ENCODE measurements around the gene ATP8A1.
"Not testable (repeated sequence)": the region's sequence is repeated elsewhere in the genome, so short reads cannot be mapped to it uniquely, and the experiment has no call there.

Gene ATP8A1

DNA sequence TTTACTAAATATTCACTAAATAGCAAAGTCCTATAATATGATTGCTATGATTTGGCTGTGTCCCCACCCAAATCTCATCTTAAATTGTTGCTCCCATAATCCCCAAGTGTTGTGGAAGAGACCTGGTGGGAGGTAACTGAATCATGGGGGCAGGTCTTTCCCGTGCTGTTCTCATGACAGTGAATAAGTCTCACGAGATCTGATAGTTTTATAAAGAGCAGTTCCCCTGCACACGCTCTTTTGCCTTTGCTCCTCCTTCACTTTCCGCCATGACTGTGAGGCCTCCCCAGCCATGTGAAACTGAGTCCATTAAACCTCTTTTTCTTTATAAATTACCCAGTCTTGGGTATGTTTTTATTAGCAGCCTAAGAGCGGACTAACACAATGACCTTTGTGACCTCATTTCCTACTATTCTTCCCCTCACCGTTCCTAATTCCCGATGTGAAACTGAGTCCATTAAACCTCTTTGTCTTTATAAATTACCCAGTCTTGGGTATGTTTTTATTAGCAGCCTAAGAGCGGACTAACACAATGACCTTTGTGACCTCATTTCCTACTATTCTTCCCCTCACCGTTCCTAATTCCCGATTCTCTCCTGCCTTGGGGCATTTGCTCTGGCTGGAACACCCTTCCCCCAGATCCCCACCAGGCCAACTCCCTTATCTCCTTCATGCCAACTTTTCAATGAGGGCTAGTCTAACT, 4.2 kb downstream of the ATP8A1 start:
- not testable (repeated sequence) for DNase-seq (ENCODE audit: extremely low read depth in 1 of 2, low read depth in 1 of 2)

DNA sequence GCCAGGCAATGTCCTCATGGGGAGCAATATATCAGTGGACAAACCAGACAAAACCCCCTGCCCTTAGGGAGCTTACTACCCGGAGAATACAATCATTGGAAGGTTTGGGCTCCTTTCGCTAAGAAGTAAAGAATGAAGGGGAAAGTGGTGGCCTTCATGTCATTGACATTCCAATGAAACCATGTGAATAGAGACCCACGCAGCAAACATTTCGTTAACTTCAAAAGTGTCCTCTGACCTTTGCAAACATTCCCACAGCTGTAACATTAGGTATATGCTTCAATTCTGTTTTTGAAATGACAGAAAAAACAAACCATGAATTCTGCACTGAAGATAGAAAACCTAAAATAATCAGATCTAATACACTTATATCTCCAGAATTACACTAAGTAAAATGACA, 7.0 kb downstream of the ATP8A1 start:
- no peak for DNase-seq (ENCODE audit: extremely low read depth in 1 of 2, low read depth in 1 of 2)

DNA sequence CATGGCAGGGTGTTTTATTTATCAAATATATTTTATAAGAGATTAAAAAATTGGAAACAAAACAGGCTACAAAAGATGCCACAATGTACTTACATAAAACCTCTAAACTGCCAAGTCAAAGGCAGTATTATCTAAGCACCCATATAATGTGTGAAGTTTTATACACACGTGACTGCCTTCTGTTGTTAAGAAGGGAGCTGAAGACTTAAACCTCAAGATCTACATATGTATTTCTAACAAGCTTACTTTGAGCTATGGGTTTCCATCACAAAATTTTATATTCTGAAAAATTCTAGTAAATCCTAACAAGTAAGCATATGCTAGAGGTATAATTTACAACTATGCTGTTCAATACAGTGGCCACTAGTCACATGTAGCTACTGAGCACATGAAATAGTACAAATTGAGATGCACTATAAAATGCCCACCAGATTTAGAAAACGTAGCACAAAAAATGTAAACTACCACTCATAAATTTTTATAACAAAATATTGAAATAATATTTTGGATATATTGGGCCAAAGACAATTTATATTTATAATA, 9.8 kb downstream of the ATP8A1 start:
- DNase-seq (ENCODE audit: extremely low read depth in 1 of 2, low read depth in 1 of 2) = no peak

DNA sequence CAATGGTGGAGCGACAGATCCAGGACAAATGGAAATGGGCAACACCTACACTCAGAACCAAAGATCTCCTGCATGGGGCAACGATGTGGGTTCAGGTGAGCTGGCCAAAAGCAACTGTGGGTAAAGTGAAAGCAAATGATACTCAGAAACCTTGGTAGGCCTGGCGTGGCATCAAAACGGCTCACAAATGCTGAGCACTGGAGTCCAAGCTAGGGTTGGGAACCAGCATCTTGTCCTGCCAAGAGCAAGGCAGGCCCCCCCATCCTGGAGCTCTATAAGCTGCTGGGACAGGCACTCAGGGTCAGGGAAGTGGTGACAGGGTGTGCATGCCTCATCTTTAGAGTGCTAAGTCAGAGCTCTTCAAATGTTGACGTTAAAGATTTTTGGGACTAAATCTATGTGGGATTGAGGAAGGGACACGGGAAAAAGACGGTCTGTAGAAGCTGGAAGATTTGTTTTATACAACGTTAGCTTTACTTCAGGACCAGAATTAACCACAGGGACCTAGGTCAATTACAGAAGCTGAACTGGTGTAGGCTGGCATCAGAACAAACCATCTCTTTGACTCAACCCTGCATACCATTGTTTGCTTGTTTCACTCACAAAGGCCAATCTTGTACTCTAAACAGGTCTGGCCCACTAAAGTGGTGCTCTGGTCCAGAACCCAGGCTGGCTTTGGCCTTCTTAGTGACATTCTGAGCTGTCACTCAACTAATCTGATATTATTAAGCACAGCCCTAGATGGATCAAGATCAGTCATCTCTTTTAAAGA, 10.7 kb downstream of the ATP8A1 start:
- no peak for DNase-seq (ENCODE audit: extremely low read depth in 1 of 2, low read depth in 1 of 2)

DNA sequence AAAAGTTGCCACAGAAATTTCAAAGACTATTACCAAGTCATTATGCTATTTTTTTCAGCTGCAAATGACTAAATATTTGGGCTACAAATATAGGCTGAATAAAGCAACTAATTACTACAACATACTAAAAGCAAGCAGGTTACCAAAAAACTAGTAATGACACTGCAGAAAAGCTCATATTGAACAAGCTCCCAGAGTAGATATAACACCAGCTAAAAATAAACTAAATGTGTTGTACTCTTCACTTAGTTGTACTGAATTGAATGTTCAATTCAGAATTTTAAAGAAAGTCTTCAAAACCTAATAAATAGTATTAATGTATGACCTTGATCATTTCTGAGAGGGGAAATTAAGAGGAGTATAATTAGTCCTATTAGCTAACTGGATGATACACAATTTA, 12.0 kb downstream of the ATP8A1 start:
- DNase-seq (ENCODE audit: extremely low read depth in 1 of 2, low read depth in 1 of 2) = no peak

DNA sequence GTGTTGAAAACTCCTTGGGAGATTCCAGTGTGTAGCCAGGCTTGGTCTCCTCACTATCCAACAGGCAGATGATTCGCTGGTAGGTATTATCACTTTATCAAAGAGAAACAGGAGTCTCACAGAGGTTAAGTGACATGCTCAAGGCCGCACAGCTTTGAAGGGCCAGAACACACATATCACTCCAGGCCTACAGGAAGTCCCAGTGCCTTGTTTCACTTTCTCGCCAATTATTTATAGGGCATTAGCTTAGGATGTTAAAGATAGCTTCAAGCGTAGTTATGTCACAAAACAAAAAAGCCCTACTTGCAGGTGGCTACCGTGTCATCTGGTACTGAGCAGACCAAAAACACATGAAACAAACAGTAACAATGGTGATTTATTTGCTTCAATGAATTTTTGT, 13.2 kb downstream of the ATP8A1 start:
- DNase-seq (ENCODE audit: extremely low read depth in 1 of 2, low read depth in 1 of 2) = no peak

DNA sequence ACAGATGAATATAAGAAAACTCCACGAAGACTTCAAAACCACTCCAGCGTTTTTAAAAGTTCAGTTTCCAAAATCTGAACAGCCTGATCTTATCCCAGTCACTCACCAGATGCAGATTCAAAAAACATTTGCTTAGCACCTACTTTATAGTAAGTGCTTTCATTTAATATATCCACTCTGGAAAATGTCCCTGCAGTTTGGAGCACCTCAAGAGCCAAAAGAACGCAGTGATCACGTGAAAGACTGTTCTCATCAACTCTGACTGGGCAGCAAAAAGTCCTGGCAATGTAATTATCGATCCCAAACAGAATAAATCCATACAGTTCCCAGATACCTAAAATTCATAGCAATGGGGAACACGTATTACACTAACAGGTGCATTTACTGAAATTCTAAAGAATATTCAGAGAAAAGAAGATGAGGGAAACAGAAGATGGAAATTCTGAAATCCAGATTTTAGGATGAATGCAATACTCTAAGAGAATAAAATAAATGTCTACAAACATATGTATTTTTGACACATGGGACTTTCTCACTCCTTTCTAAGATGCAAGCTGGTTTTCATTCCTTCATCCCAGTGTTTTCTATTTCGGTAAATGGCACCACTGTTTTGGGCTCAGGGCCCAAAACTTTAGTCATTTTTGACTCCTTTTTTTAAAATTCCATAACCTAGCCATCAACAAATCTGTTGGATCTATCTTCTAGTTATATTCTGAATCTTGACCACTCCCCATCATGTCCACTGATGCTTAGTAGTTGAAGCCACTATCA, 13.9 kb downstream of the ATP8A1 start:
- DNase-seq (ENCODE audit: extremely low read depth in 1 of 2, low read depth in 1 of 2) = no peak

DNA sequence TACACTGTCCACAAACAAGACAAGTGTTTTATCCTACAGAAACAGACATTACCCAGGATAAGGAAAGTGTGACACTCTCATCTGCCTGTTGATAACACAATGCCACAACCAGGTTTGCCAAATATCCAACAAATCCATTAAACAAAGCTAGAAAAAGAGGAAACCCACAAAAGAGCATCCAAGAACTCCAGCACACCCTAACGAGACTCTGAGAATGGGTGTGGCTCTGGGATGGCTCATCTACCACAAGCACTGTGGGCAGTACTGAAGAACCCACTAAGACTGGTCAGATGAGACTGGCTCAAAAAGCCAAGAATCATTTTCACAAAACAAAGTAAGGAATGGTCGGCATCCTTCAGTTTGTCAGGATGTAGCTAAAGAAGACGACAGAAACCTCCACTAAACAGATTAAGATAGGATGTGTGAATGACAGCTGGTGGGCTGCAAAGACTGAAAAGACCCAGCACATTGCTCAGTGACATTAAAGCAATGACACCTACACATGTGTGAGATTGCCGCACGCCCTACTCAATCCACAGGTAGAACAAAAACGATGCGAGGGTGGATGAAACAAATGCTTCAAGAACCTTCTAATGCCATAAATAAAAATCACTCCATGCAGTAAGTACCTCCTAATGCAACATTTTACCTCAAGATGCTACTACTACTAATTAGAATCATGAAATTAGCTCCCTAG, 14.7 kb downstream of the ATP8A1 start:
- no peak for DNase-seq (ENCODE audit: extremely low read depth in 1 of 2, low read depth in 1 of 2)

DNA sequence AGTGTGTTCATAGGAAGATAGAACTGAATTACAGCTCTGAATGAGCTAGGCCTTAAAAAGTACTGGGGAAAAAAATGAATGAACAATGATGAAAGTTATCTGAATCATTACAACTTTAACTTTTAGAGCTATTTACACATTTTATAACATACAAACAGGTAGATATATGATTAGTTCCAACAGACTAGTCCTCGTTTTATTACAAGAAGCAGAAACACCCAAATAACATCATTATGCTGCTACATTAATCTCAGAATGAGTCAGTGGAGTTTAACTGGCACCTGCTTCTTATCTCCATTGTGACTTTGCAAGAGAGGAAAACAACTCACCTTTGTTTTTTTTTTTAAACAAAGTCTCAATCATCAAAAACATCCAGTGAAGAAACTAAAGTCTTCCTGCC, 15.2 kb downstream of the ATP8A1 start:
- DNase-seq (ENCODE audit: extremely low read depth in 1 of 2, low read depth in 1 of 2) = no peak

DNA sequence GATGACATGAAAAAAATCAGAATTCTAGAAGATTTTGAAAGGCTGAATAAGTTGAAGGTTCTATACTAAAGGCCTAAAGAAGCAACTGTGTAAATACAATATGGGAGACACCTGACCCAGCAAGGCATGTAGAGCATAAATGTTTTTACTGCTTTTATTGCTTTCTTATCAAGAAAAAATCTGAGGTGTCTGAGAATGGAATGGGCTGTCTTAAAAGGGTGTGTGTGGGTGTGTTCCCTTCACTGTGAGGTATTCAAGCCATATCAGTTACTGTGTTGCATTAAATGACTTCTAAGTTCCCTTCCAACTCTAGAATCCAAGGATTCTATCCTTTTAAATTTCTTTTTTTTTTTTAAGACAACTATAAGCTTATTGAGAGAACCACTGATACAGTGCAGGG, 15.7 kb downstream of the ATP8A1 start:
- DNase-seq (ENCODE audit: extremely low read depth in 1 of 2, low read depth in 1 of 2) = no peak

DNA sequence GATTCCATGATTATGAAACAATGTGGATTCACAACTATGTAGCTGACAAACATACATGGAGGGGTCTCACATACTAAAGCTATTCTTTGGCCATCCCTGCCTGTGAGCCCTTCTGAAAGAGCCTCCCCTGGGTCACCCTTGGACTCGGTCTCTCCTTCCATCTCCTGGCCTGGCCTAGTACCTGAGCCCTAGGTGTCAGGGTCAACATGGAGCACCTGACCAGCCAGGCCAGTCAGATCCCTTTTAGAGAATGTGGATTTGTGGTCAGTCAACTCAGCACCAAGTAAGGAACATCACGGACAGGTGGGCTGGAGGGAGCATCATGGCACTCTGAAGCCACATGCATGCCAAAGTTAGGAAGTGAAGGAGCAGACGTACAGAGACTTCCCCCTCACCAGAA, 16.3 kb downstream of the ATP8A1 start:
- DNase-seq (ENCODE audit: extremely low read depth in 1 of 2, low read depth in 1 of 2) = no peak

DNA sequence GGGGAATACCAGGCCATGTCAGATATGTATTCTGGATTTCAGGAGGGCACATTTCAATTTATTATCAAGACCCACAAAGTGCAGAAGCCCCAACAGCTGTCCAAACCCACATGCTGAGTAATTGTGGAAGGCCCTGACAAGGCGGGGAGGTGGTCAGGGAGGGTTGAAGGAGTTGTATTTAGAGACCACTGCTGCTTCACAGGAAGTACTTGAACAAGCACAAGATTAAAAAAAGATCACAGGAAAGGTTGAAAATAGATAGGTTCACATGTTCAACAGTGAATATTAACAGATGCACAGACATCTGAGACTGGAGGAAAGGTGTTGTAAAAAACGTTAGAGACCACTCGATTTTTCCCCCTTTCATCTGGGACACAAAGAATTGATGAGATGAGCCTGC, 17.9 kb downstream of the ATP8A1 start:
- no peak for DNase-seq (ENCODE audit: extremely low read depth in 1 of 2, low read depth in 1 of 2)

DNA sequence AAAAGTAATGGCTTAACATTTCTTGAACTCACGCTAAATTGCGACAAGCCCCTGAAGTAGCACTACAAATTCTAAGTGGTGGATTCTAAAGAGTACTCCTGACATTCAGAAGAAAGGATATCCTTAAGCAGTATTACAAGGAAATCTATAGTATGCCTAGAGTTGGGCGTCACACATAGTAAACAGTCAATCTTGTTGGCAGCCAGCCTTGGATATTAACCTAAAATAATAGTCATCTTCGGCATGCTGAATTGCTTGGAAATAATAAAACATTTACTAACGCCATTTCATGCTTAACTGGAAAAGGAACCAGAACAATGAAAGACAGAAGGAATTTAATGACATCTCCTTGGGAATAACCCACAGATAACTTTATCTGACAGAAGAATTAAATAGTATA, 18.6 kb downstream of the ATP8A1 start:
- no peak for DNase-seq (ENCODE audit: extremely low read depth in 1 of 2, low read depth in 1 of 2)

DNA sequence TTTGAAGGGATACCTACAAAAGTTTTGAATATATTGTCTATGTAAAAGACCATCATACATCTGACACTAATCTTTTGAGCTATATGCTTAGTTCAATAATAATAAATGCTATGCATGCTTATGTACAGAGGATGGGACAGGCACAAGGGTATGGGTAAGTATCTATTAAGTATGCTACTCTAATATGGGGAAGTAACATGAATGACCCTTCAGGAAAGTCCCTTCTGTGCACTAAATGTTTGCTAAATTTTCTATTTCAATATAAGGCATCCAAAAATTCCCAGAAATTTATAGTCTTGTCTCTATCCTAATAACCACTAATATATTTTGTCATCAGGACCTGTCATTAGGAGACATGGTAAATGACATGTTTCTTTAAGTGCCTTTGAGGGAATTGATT, 19.0 kb downstream of the ATP8A1 start:
- no peak for DNase-seq (ENCODE audit: extremely low read depth in 1 of 2, low read depth in 1 of 2)

DNA sequence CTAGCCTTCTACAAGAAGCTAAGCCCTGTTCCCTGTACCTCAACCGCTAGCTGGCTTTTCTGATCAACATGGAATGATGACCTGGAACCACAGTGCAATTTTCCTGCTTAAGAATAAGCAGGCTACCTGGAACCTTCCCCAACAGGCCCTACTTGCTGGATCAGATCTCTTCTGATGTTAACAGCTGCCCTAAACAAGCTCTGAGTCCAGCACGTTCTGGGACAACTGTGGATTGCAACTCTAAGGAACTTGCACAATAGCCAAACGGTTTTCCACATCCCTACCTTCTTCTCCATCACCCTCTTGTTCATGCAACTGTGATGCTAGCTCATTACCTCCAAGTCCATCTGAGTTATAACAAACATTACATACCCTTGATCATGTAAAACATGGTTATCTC, 19.8 kb downstream of the ATP8A1 start:
- DNase-seq (ENCODE audit: extremely low read depth in 1 of 2, low read depth in 1 of 2) = no peak

DNA sequence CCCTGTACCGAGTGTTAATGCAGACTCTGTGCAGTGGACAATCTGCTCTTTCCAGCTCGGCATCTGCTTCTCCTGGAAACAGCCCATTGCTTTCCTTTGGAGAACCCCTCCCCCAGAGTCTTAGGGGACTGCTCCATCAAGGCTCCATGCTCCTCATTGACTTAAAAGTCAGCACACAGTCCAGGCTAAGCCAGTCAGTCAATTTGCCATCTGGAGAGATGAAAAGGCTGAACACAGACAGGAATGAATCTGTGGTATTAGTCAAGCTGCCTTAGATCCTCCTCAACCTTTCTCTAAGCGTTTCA, 20.3 kb downstream of the ATP8A1 start:
- no peak for DNase-seq (ENCODE audit: extremely low read depth in 1 of 2, low read depth in 1 of 2)

DNA sequence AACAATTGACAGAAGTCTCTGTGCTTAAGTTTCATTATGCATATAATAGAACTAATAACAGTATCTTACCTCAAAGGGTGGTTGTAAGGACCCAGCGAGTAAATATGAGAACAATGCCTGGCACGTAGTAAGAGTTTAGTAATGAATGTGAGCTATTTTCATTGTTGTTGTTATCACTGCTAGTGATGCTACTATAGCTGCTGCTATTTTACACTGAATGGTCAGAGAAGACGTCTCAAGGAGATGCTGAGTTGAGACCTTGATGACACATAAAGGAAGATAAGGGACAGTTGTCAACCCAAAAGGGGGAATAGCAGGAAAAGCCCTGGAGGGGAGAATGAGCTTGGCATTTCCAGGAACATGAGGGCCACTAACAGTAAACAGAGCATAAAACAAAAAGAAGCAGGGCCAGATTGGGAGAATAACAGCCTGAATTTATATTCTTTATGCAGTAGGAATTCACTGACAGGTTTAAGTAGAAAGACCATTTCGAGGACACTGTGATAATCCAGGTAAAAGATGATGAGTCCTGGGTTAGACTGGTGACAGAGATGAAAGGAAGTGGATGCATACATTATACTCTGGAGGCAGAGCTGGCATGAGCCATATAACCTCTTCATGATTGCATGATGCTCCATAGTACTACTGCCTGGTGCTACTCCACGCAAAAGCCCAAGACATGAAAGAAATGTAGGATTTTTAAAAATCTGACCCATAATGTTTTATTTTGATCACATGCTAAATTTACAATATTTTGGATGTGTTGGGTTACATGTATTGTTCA, 23.1 kb downstream of the ATP8A1 start:
- DNase-seq (ENCODE audit: extremely low read depth in 1 of 2, low read depth in 1 of 2) = no peak

DNA sequence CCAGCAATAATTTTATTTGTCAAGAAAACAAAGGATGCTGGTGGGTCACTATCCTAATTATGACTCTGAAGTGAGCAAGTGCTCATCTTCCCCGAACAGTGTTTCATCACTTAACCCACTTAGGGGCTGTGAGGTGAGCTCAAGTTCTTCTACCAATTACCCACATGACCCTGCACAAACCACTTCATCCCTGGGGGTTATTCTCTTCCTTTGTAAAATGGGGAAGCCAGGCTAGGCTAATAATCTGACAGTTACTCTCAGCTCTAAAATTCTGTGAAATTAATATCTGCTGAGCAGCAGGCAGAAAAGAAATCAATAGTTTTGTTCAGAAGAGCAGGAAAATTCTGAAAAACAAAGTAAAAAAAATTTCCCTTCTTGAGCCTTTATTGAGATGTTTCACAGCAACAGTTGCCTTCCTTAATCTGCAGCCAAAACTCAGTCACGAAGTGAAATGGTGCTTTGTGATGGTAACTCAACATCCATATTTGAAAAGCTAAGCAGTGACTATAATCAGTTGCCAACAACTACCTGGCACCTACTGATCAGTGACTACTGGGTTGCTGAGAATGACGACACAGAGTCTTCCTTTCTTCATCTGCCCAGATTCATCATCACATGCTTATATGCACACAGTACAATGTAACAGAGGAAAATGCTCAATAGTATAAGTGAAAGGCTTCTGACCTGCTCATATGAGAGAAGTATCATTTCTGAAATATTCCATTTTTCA, 24.1 kb downstream of the ATP8A1 start:
- DNase-seq (ENCODE audit: extremely low read depth in 1 of 2, low read depth in 1 of 2) = no peak

DNA sequence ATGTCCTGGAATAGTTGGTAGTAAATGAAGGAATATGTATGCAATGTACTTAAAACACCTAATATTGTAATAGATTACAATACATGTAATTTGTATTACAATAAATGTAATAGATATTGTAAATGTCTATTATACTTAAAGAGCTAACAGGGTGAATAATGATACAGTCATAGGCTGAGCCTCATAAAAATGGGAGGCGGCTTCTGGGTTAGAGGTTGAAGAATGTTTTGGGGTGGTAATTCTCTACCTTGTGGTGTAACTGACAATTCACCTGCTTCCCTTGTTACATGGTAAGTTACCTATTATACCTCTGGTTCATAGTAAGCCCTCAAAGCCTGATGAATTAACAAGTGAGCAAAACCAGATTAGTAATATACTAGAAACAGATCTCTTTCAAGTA, 26.0 kb downstream of the ATP8A1 start:
- DNase-seq (ENCODE audit: extremely low read depth in 1 of 2, low read depth in 1 of 2) = no peak

DNA sequence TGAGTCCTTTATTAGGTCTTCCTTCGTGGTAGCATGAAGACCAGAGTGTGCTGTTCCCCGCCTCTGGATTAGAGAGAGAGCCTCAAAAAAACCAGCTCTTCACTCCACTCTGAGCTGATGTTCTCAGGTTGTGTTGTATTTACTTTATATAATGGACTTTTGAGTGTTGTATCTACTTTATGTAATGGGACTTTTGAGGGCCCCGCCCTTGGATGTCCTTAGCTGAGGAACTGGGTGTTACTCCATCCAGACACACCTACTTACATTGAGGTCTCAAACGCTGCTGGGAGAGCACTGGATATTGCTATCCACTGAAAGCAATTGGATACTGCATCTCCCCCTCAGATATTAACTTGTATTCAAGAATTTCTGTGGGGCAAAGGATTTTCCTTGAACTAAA, 28.2 kb downstream of the ATP8A1 start:
- DNase-seq (ENCODE audit: extremely low read depth in 1 of 2, low read depth in 1 of 2) = no peak

Data from stimulated activated CD8-positive, alpha-beta memory T cell treated with anti-CD3 and anti-CD28 coated beads, Interleukin-7, amount 100 ng/mL, for 48 hours (primary cell).